ENCODE results near the gene KLHL22.
A peak's percentile ranks its signal among the peaks of the same experiment; 100 is the strongest.
"Not testable (repeated sequence)": the region's sequence is repeated elsewhere in the genome, so short reads cannot be mapped to it uniquely, and the experiment has no call there.

The KLHL22 gene

DNA sequence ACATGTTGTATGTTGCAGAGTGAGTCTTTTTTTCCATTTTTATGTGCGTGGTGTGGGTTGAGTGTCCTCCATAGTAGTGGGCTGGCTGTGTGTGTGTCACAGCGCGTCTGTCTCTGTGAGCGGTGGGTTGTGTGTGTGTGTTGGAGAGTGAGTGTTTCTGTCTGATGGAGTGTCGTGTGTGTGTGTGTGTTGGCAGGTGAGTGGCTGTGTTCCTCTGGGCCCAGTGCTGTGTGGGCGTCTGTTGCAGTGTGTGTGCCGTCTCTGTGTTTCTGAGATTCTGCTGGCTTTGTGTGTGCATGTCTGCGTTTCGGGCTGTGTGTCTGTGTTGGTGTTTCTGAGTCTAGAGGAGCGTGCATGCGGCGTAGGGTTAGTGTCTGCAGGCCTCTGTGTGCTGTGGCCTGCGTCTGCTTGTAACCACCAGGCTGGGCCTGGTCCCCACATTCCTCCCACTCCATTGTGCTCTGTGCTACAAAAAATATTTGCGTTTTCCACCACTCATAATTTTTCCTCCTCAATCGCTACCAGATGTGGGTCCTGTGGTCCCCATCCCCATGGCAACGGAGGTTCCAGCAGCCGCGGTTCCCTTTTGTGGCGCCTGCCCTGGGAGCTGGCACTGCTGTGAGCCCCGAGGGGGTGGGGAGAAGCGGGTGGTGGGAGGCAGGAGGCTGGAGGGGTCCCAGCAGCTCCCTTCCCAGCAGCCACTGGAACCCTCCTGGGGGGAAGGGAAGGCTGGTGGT is 73.2 kb downstream of the KLHL22 start:
- DNase-seq (ENCODE audit: low read depth, low spot score) = no peak

DNA sequence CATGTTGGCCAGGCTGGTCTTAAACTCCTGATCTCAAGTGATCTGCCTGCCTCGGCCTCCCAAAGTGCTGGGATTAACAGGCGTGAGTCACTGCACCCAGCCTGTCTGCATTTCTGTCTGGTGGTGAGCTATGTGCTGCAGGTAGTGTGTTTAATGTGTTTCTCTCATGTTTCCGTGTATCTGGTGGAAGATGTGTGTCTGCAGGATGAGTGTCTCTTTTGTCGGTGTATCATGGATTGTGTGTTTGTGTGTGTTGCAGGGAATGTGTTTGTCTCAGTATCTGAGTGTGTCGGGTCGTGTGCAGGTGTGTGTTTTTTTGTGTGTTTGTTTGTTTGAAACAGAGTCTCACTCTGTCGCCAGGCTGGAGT is 74.1 kb downstream of the KLHL22 start:
- DNase-seq (ENCODE audit: low read depth, low spot score) = no peak

DNA sequence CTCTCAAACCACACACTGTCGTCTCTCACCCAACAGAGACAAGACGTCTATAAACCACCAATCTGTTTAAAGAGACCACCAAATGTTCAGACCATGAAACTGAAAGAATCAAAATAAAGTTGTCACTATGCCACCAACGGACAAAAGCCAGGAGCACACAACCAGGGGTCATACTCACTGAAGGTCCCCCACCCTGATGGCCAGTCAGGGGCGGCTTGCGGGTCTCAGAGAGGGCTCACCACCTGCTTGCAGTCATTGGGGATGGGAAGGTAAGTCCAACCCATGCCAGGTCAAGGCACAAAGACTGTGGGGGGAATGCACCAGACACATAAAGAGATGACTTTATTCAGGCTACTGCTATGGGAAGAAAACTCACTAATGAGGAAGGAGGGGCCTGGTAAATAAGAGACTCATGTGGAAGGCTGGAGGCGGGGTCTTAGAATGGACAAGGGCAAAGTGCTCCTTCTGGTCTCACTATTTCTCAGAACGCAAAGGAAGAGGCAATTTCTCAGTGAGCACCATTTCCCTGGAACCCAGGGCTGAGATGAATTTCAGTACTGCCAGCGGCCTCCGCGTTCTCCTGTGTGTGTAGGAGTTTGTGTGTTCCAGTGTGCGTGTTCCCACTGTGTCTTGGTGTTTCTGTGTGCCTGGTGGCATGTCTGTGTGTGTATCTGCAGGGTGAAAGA is 75.3 kb downstream of the KLHL22 start:
- no peak for DNase-seq (ENCODE audit: low read depth, low spot score)

DNA sequence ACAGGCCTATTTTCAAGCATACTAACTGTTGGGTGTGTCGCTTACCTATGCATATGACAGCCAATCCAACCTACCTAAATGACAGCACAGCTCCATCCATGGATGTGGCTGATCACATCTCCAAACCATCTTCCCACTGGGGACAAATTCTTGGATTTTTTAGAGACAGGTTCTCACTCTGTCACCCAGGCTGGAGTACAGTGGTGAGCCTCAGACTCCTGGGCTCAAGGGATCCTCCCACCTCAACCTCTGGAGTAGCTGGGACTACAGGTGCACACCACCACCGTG is 76.0 kb downstream of the KLHL22 start:
- no peak for DNase-seq (ENCODE audit: low read depth, low spot score)

DNA sequence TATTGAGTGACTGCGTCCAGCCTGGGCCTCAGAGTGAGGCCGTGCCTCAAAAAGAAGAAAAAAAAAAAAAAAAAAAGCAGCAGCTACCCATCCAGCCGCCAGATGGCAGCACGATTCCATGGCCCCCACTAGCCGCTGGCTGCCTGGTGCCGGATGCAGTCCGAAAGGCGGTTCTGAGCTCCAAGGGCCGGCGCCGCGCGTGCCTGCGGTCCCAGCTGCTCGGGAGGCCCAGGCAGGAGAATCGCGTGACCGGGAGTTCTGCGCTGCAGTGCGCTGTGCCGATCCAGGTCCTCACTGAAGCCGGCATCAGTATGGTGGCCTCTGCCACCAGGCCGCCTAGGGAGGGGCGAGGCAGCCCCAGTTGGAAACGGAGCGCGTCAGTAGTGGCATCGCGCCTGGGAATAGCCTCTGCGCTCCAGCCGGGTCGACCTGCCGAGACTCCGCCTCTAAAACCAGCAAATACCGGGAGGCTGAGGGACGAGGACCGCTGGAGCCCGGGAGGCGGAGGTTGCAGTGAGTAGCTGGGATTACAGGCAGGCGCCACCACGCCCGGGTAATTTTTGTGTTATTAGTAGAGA is 77.3 kb downstream of the KLHL22 start:
- DNase-seq (ENCODE audit: low read depth, low spot score) = peak; percentile 42

DNA sequence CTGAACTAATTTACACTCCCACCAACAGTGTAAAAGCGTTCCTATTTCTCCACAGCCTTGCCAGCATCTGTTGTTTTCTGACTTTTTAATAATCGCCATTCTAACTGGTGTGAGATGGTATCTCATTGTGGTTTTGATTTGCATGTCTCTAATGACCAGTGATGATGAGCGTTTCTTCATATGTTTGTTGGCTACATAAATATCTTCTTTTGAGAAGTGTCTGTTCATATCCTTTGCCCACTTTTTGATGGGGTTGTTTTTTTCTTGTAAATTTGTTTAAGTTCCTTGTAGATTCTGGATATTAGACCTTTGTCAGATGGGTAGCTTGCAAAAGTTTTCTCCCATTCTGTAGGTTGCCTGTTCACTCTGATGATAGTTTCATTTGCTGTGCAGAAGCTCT is 79.9 kb downstream of the KLHL22 start:
- not testable (repeated sequence) for DNase-seq (ENCODE audit: low read depth, low spot score)

DNA sequence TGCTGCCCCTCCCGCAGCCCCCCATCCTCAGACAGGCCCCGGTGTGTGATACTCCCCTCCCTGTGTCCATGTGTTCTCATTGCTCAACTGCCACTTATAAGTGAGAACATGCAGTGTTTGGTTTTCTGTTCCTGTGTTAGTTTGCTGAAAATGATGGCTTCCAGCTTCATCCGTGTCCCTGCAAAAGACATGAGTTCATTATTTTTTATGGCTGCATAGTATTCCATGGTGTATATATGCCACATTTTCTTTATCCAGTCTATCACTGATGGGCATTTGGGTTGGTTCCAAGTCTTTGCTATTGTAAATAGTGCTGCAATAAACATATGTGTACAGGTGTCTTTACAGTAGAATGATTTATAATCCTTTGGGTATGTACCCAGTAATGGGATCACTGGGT is 80.4 kb downstream of the KLHL22 start:
- DNase-seq (ENCODE audit: low read depth, low spot score) = not testable (repeated sequence)

DNA sequence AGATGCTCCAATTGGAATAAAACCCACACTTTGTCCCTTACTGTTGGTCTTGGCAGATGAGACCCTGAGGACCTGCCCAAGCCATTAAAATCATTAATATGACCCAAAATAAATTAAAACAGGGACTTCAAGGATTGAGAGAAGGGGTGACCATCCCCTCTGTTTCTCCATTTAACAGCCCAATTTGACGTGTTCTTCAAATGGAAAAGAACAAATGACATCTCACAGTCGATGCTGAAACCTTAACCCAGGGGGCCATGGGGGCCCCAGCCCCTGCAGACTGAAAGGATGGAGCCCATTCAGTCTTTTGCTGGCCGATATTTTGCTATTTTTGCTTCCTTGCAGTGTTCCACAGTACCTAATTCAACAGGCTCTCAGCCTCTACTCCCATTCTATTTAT is 81.1 kb downstream of the KLHL22 start:
- no peak for DNase-seq (ENCODE audit: low read depth, low spot score)

DNA sequence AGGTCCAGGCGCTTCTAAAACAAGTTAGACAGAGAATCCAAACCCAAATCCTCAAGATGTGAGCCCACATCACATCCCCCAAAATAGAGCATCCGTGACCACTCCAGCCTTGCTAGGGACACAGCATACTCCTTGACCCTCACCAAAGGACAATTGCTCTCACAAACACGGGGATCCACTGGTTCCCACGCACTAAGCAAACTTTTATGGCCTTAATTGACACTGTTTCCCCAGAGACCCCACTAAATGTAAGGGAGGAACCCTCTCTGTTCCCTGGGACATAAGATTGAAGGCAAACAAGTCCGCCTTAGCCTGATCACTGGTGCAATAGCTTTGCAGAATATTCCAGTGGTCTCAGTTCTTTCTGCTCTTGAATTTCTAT is 81.5 kb downstream of the KLHL22 start:
- no peak for DNase-seq (ENCODE audit: low read depth, low spot score)

DNA sequence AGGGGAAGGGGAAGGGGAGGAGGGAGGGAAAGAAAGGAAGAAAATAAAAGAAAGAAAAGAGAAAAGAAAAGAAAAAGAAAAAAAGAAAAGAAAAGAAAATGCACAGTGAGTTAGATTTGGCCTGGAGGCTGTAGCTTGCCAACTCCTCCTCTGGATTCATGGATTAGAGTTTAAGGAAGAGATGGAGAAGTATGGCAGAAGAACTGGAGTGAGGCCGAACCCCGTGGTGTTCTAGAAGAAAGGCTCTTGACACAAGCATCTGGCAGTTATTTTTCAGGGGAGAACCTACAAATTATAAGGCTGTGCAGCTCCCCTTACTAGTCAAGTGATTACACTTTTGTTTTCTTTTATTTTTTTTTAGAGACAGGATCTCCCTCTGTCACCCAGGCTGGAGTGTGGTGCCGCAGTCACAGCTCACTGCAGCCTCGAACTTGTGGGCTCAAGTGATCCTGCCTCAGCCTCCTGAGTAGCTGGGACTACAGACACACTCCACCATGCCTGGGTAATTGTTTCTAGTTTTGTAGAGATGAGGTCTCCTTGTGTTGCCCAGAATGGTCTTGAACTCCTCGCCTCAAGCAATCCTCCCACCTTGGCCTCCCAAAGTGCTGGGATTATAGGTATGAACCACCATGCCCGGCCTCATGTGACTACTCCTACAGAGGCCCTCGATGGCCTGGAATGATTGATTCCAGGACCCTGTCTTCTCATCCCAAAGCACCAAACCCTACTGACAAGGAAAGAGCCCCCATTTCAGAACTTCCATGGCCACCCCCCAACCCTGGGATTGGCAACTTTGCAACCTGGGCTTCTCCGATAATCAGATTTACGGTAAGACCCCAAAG is 82.2 kb downstream of the KLHL22 start:
- DNase-seq (ENCODE audit: low read depth, low spot score) = no peak

DNA sequence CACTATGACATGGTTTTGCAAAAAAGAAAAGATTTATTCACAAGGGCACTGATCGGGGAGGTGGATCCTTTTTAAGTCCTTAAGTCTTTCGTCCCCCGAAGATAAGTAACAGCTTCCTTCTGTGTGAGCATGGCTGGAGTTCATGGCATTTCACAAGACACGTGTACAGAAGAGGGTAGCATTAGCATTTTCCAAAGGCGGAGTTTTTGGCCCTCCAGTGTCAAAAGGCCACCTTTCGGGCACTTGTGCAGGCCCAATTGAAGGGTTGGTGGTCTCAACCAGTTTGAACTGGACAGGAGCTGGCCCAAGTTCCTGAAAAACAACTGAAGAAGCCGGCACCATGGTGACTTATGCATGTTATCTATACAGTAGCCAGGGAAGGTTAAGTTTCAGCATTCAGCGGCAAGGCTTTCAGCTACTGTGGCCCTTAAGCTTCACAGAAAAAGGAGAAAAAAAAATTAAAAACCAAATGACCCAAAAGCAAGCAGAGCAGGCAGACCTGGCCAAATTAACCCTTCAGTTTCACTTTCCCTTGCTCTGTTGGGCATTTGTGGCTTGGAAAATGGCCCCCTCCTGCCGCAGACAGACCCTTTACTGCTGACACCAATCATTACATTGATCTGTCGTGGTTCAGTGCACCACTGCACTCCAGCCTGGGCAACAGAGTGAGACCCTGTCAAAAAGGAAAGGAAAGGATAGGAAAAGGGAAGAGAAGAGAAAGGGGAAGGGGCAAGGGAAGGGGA is 83.0 kb downstream of the KLHL22 start:
- DNase-seq (ENCODE audit: low read depth, low spot score) = no peak

DNA sequence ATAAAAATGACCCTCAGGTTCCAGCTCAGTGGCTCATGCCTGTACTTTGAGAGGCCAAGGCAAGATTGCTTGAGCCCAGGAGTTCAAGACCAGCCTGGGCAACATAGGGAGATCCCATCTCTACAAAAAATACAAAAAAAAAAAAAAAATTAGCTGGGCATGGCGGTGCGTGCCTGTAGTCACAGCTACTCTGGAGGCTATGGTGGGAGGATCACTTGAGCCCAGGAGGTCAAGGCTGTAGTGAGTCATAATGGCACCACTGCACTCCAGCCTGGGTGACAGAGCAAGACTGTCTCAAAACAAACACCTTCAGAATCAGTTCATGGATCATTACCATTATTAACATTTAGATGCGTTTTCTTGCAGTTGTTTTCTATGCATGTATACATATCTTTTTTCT is 86.2 kb downstream of the KLHL22 start:
- DNase-seq (ENCODE audit: low read depth, low spot score) = not testable (repeated sequence)

DNA sequence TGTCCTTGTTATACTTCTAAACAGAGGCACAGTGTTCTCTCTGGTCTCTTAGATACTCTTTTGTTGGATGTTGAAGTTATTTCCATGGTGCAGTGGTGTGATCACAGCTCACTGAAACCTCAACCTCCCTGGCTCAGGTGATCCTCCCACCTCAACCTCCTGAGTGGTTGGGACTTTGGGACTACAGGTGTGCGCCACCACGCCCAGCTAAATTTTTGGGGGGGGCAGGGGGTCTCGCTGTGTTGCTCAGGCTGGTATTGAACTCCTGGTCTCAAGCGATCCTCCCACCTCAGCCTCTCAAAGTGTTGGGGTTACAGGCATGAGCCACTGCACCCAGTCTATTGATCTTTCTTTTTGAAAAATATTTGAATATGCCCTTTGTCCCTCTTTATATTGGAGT is 86.7 kb downstream of the KLHL22 start:
- no peak for DNase-seq (ENCODE audit: low read depth, low spot score)

DNA sequence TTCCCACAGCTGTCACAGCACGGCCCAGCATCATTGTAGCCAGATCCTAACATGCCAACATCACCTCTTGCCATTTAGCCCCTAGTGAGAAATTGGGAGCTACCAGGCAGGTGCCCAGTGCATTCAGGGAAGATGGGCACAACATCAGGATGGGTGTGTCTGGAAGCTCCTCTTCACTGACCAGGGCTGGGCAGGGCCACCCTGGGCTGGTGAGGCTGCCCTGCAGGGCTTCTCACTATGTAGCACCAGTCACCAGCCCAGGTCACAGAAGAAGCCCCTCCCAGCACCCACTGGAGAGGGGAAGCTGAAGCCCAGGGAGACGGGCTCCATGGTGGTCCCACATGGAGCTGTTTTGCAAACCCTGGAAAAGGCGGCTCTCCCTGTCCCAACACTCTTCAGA is 87.8 kb downstream of the KLHL22 start:
- no peak for DNase-seq (ENCODE audit: low read depth, low spot score)

DNA sequence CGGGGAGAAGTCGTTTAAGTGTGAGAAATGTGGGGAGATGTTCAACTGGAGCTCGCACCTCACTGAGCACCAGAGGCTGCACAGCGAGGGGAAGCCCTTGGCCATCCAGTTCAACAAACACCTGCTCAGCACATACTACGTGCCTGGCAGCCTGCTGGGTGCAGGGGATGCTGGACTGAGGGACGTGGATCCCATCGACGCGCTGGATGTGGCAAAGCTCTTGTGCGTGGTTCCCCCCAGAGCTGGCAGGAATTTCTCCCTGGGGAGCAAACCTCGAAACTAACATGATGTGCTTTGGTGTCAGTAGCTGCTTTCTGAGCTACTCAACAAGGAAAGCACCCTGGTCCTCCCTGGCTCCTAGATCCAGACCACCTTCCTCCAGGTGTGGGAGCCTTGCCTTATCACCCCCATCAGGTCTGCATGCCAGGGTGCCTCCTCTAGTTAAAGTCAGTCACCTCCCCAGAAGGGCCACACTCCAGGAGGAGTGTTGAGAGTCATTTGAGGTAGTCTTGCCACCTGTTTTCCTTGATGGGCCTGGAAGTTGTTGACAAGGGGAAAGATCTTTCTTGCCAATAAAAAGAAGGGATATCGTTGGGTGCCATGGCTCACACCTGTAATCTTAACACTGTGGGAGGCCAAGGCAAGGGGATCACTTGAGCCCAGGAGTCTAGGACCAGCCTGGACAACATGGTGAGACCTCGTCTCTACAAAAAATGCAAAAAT is 88.7 kb downstream of the KLHL22 start:
- DNase-seq (ENCODE audit: low read depth, low spot score) = no peak

DNA sequence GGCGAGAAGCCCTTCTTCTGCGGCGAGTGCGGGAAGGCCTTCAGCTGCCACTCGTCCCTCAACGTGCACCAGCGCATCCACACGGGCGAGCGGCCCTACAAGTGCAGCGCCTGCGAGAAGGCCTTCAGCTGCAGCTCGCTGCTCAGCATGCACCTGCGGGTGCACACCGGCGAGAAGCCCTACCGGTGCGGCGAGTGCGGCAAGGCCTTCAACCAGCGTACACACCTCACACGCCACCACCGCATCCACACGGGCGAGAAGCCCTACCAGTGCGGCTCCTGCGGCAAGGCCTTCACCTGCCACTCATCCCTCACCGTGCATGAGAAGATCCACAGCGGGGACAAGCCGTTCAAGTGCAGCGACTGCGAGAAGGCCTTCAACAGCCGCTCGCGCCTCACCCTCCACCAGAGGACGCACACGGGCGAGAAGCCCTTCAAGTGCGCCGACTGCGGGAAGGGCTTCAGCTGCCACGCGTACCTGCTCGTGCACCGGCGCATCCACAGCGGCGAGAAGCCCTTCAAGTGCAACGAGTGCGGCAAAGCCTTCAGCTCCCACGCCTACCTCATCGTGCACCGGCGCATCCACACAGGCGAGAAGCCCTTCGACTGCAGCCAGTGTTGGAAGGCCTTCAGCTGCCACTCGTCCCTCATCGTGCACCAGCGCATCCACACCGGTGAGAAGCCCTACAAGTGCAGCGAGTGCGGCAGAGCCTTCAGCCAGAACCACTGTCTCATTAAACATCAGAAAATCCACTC is 89.5 kb downstream of the KLHL22 start:
- DNase-seq (ENCODE audit: low read depth, low spot score) = no peak

DNA sequence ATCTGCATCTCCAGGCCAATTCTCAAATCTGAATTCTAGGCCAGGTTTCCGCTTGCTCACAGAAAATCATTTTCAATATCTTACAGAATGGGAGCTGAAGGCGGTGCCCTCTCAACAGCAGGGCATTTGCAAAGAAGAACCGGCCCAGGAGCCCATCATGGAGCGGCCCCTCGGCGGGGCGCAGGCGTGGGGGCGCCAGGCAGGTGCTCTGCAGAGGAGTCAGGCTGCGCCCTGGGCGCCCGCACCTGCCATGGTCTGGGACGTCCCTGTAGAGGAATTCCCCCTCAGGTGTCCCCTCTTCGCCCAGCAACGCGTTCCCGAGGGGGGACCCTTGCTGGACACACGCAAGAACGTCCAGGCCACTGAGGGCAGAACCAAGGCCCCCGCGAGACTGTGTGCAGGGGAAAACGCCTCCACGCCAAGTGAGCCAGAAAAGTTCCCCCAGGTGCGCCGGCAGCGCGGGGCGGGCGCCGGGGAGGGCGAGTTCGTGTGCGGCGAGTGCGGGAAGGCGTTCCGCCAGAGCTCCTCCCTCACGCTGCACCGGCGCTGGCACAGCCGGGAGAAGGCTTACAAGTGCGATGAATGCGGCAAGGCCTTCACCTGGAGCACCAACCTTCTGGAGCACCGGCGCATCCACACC is 90.2 kb downstream of the KLHL22 start:
- no peak for DNase-seq (ENCODE audit: low read depth, low spot score)

DNA sequence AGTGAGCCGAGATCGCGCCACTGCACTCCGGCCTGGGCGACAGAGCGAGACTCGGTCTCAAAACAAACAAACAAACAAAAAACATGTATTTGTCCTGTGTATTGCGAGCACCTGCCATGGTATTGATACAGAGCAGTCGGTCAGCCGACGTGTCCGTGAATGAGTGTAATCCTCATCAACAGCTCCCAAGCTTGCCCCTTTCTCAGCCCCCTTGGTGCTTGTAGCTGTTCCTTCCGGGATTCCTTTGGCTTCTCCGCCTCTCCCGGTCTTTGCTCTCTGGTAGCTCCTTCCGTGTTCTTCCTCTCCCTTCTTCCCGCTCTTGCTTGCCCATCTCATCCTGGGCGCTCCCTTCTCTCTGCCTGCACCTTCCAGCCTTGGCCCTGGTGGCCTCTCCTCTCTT is 90.7 kb downstream of the KLHL22 start:
- DNase-seq (ENCODE audit: low read depth, low spot score) = no peak

DNA sequence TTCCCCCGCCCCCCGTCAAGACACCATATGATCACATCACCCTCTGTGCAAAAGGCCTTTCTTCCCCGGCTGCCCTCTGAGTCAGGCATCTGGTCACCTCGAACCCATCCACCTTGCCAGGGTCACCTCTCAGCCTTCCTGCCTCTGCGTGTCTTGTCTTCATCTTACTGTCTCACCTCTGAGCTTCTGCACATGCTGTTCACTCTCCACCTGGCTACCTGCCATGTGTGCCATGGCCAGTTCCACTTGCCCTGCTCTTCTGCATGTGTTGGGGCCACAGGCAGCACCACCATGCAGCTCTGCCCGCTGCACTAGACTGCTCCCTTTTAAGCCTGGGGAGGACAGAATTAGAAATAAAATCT is 91.8 kb downstream of the KLHL22 start:
- DNase-seq (ENCODE audit: low read depth, low spot score) = no peak
